DOHH2 (cell line): Measurements from ENCODE around the gene DCAF6.

Experiments used
- H3F3A ChIP-seq: fragments of 200-600 bp; sonication (generic), shearing (Covaris generic); 2 replicates; pipeline ENCODE4 v1.6.0; 2016; ENCODE audit warnings: antibody characterized with exemption, mild to moderate bottlenecking; ENCODE audit not compliant: control insufficient read depth, insufficient read depth
- H3K27ac ChIP-seq: fragments of 200-600 bp; sonication (generic); 2 replicates; pipeline ENCODE4 v1.5.1; 2014; ENCODE audit warnings: low read depth, mild to moderate bottlenecking, low read length, moderate library complexity
- H3K27me3 ChIP-seq: fragments of 200-600 bp; sonication (generic); 2 replicates; pipeline ENCODE4 v1.6.1; 2014; ENCODE audit warnings: mild to moderate bottlenecking, low read length, mixed read lengths; ENCODE audit not compliant: control insufficient read depth
- H3K36me3 ChIP-seq: fragments of 200-600 bp; sonication (generic); 2 replicates; pipeline ENCODE4 v1.6.1; 2014; ENCODE audit warnings: mild to moderate bottlenecking, low read length, moderate library complexity, mixed read lengths; ENCODE audit not compliant: control insufficient read depth
- H3K4me1 ChIP-seq: fragments of 200-600 bp; sonication (generic); 2 replicates; pipeline ENCODE4 v1.6.1; 2014; ENCODE audit warnings: mild to moderate bottlenecking, low read length, mixed read lengths; ENCODE audit not compliant: control insufficient read depth
- H3K4me2 ChIP-seq: fragments of 200-600 bp; sonication (generic); 2 replicates; pipeline ENCODE4 v1.6.0; 2014; ENCODE audit warnings: mild to moderate bottlenecking, low read length, moderate library complexity
- H3K4me3 ChIP-seq: fragments of 200-600 bp; sonication (generic); 2 replicates; pipeline ENCODE4 v1.5.1; 2014; ENCODE audit warnings: mild to moderate bottlenecking, low read length, mixed read lengths
- H3K79me2 ChIP-seq: fragments of 200-600 bp; sonication (generic); 2 replicates; pipeline ENCODE4 v1.6.1; 2014; ENCODE audit warnings: mild to moderate bottlenecking, low read length, mixed read lengths; ENCODE audit not compliant: control insufficient read depth
- H3K9me2 ChIP-seq: fragments of 200-600 bp; sonication (generic); replicated peaks from 2 replicates; pipeline ENCODE4 v1.6.1; 2014; ENCODE audit warnings: mild to moderate bottlenecking, low read length, mixed read lengths; ENCODE audit not compliant: control insufficient read depth
- H3K9me3 ChIP-seq: fragments of 200-600 bp; sonication (generic); 2 replicates; pipeline ENCODE4 v1.6.1; 2014; ENCODE audit warnings: antibody characterized with exemption, low read length, mixed read lengths; ENCODE audit not compliant: control insufficient read depth, insufficient read depth
- H4K20me1 ChIP-seq: fragments of 200-600 bp; sonication (generic); 2 replicates; pipeline ENCODE4 v1.6.0; 2014; ENCODE audit warnings: low read depth, mild to moderate bottlenecking, antibody characterized with exemption, low read length, moderate library complexity; ENCODE audit not compliant: control insufficient read depth, insufficient read depth
- EZH2phosphoT487 ChIP-seq: fragments of 200-600 bp; sonication (generic); IDR thresholded peaks from 2 replicates; pipeline ENCODE4 v1.6.1; 2017; ENCODE audit warnings: borderline replicate concordance, mild to moderate bottlenecking, antibody characterized with exemption, low read length, moderate library complexity, mixed read lengths
- TF ChIP-seq, protein P1 (sequence below): fragments of 200-600 bp; sonication (generic); IDR thresholded peaks from one replicate; pipeline ENCODE4 v1.5.1; 2014; ENCODE audit warnings: antibody characterized with exemption, mild to moderate bottlenecking, low read depth, low read length; ENCODE audit not compliant: poor library complexity, severe bottlenecking

The DCAF6 gene

GRCh38 chr1:167996266-167996665 is 59.8 kb downstream of the DCAF6 start:
- Histone ChIP-seq H3K4me1 (no peaks in the 10 kb centered on the region), H3K4me2 (no peak overlapping the region), H3K36me3 (peaks cover 19% of the 10 kb centered on the region), H4K20me1 (no peaks in the 10 kb centered on the region), H3K9me3 (no peaks in the 10 kb centered on the region), H3K27ac (no peak overlapping the region), H3F3A (no peaks in the 10 kb centered on the region), H3K9me2 (no peaks in the 10 kb centered on the region), H3K27me3 (no peaks in the 10 kb centered on the region), H3K79me2 (no peaks in the 10 kb centered on the region), H3K4me3 (no peak overlapping the region)
- TF ChIP-seq, protein P1, sequence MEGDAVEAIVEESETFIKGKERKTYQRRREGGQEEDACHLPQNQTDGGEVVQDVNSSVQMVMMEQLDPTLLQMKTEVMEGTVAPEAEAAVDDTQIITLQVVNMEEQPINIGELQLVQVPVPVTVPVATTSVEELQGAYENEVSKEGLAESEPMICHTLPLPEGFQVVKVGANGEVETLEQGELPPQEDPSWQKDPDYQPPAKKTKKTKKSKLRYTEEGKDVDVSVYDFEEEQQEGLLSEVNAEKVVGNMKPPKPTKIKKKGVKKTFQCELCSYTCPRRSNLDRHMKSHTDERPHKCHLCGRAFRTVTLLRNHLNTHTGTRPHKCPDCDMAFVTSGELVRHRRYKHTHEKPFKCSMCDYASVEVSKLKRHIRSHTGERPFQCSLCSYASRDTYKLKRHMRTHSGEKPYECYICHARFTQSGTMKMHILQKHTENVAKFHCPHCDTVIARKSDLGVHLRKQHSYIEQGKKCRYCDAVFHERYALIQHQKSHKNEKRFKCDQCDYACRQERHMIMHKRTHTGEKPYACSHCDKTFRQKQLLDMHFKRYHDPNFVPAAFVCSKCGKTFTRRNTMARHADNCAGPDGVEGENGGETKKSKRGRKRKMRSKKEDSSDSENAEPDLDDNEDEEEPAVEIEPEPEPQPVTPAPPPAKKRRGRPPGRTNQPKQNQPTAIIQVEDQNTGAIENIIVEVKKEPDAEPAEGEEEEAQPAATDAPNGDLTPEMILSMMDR, result no peak
- no peak for TF ChIP-seq EZH2phosphoT487

- H3K27ac ChIP-seq, result no peak overlapping the region
- H4K20me1 ChIP-seq, result no peaks in the 10 kb centered on the region
- H3F3A ChIP-seq, result no peaks in the 10 kb centered on the region
- no peaks in the 10 kb centered on the region for H3K79me2 ChIP-seq
- H3K27me3 ChIP-seq, result no peaks in the 10 kb centered on the region
- no peaks in the 10 kb centered on the region for H3K4me1 ChIP-seq
- no peaks in the 10 kb centered on the region for H3K9me2 ChIP-seq
- H3K4me2 ChIP-seq, result no peak overlapping the region
- H3K36me3 ChIP-seq, result peaks cover 12% of the 10 kb centered on the region
- no peaks in the 10 kb centered on the region for H3K9me3 ChIP-seq
- no peak overlapping the region for H3K4me3 ChIP-seq
- TF ChIP-seq, protein P1, result no peak
- no peak for TF ChIP-seq EZH2phosphoT487
These were observed 60.6 kb downstream of the DCAF6 start for GRCh38 chr1:167997037-167997575.

DNA sequence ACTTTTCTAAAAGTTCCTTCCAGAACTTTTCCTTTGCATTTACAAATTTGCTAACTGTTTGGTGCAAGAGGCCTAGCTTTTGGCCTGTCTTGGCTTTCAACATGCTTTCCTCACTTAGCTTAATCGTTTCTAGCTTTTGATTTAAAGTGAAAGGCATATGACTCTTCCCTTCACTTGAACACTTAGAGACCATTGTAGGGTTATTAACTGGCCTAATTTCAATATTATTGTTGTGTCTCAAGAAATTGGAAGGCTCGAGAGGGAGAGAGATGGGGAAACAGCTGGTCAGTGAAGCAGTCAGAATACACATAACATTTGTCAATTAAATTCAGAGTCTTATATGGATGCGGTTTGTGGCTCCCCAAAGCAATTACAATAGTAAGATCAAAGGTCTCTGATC is 63.4 kb downstream of the DCAF6 start:
- H3K9me2 ChIP-seq, result no peaks in the 10 kb centered on the region
- H3K4me3 ChIP-seq, result no peak overlapping the region
- 0 out of 2 replicates have a peak, but pooled peaks cover 3% of the 10 kb centered on the region for H3F3A ChIP-seq
- H3K79me2 ChIP-seq, result no peaks in the 10 kb centered on the region
- H3K4me2 ChIP-seq, result no peak overlapping the region
- no peak overlapping the region for H3K27ac ChIP-seq
- H3K27me3 ChIP-seq, result no peaks in the 10 kb centered on the region
- no peaks in the 10 kb centered on the region for H4K20me1 ChIP-seq
- no peaks in the 10 kb centered on the region for H3K9me3 ChIP-seq
- H3K36me3 ChIP-seq, result peaks cover 19% of the 10 kb centered on the region
- no peak for TF ChIP-seq EZH2phosphoT487
- TF ChIP-seq, protein P1, result no peak
- no peaks in the 10 kb centered on the region for H3K4me1 ChIP-seq
